Measurements from ENCODE around the gene BICRA. TPM values are rescaled to one million over a fixed set of nuclear protein-coding genes. Genes with fewer than 3 reads are reported as not detected.
A peak's percentile ranks its signal among the peaks of the same experiment; 100 is the strongest.

Gene BICRA
- total and polyA plus RNA-seq, 12 donors, result 1.8 to 24.6 (median 9.0) TPM

GRCh38 chr19:47729799-47730520 is 121.0 kb downstream of the BICRA start:
- intact Hi-C loops (cut with DNase I), result no loop called here
- H3K27ac ChIP-seq, result peak overlapping the region in 3 of 5 donors; percentile 19 to 78 (median 56)
- TF ChIP-seq POLR2A (IDR thresholded peaks at IDR 0.05) (no peak), CTCF (IDR thresholded peaks at IDR 0.05) (no peak)
- DNase-seq, result peak in 6 of 7 donors; percentile 35 to 74 (median 52)
- peaks cover 4 to 8% of the 10 kb centered on the region in 2 donors for H3K4me1 ChIP-seq (replicated peaks in 1 of 2)
- H3K36me3 ChIP-seq (replicated peaks in 1 of 2), result peaks cover 0 to 25% of the 10 kb centered on the region in 2 donors
- no peak overlapping the region for H3K4me3 ChIP-seq
- H3K27me3 ChIP-seq, result no peaks in the 10 kb centered on the region
- 51 to 57% (median 52%) methylated on average over 26 to 30 of the region's 30 CpGs for WGBS, 4 donors
- H3K9me3 ChIP-seq (replicated peaks in 1 of 3), result no peaks in the 10 kb centered on the region

- WGBS, 4 donors, result 81 to 96% (median 91%) methylated on average over 8 of the region's 8 CpGs
Measured at GRCh38 chr19:47730521-47730889, 121.6 kb downstream of the BICRA start.

GRCh38 chr19:47730910-47731309 is 122.0 kb downstream of the BICRA start:
- no peak for TF ChIP-seq POLR2A (IDR thresholded peaks at IDR 0.05)
- no peak for TF ChIP-seq CTCF (IDR thresholded peaks at IDR 0.05)
- Histone ChIP-seq H3K36me3 (replicated peaks in 1 of 2) (peaks cover 0 to 23% of the 10 kb centered on the region in 2 donors), H3K4me1 (replicated peaks in 1 of 2) (peaks cover 4 to 8% of the 10 kb centered on the region in 2 donors), H3K27me3 (no peaks in the 10 kb centered on the region), H3K4me3 (no peak overlapping the region), H3K27ac (no peak overlapping the region), H3K9me3 (replicated peaks in 1 of 3) (no peaks in the 10 kb centered on the region)
- 90 to 95% (median 92%) methylated on average over 8 of the region's 8 CpGs for WGBS, 4 donors
- DNase-seq, result no peak
- intact Hi-C loops (cut with DNase I), result no loop called here

More at GRCh38 chr19:47730521-47730889, 121.6 kb downstream of the BICRA start:
- no peaks in the 10 kb centered on the region for H3K27me3 ChIP-seq
- intact Hi-C loops (cut with DNase I), result no loop called here
- peaks cover 0 to 25% of the 10 kb centered on the region in 2 donors for H3K36me3 ChIP-seq (replicated peaks in 1 of 2)
- no peak for DNase-seq
- H3K9me3 ChIP-seq (replicated peaks in 1 of 3), result no peaks in the 10 kb centered on the region
- H3K4me3 ChIP-seq, result no peak overlapping the region
- peak overlapping the region in 1 of 5 donors; percentile 78 for H3K27ac ChIP-seq
- peaks cover 4 to 8% of the 10 kb centered on the region in 2 donors for H3K4me1 ChIP-seq (replicated peaks in 1 of 2)
- TF ChIP-seq POLR2A (IDR thresholded peaks at IDR 0.05) (no peak), CTCF (IDR thresholded peaks at IDR 0.05) (no peak)

GRCh38 chr19:47735131-47735530 is 126.2 kb downstream of the BICRA start:
- Histone ChIP-seq H3K9me3 (replicated peaks in 1 of 3) (no peaks in the 10 kb centered on the region), H3K4me3 (no peak overlapping the region), H3K27me3 (no peaks in the 10 kb centered on the region), H3K4me1 (replicated peaks in 1 of 2) (no peaks in the 10 kb centered on the region), H3K27ac (no peak overlapping the region), H3K36me3 (replicated peaks in 1 of 2) (peaks cover 0 to 17% of the 10 kb centered on the region in 2 donors)
- intact Hi-C loops (cut with DNase I), result no loop called here
- TF ChIP-seq POLR2A (IDR thresholded peaks at IDR 0.05) (no peak), CTCF (IDR thresholded peaks at IDR 0.05) (no peak)
- DNase-seq, result no peak
- WGBS, 4 donors, result 86 to 100% (median 91%) methylated on average over 2 to 4 of the region's 4 CpGs

Data from adrenal gland (tissue), 12 donors.